IMR-90 (cell line): ENCODE measurements around the gene B3GNT9. TPM values are rescaled to one million over a fixed set of nuclear protein-coding genes. Genes with fewer than 3 reads are reported as not detected.

Experiments
- ATAC-seq: fragments of 200-7000 bp; cut with Tn5 transposase; 2 replicates; pipeline ENCODE4 v1.9.1; 2020; ENCODE audit warnings: low read depth, mild to moderate bottlenecking, moderate library complexity
- BruUV-seq: library from RNA; stranded (reverse); fragments of 400-500 nt; replicated peaks from 2 replicates; lab custom pipeline; 2021; lab: Mats Ljungman, UMichigan
- CTCF ChIA-PET: fragments of 300-600 bp; formaldehyde crosslinking; extraction: SDS; loops from one replicate; lab custom pipeline; 2021; ENCODE audit warnings: antibody characterized with exemption; lab: Yijun Ruan, JAX
- POLR2A ChIA-PET: fragments of 300-600 bp; sonication (Branson Sonifier 250); formaldehyde crosslinking; loops from one replicate; lab custom pipeline; 2022; ENCODE audit warnings: antibody characterized with exemption; ENCODE audit not compliant: unreplicated experiment; lab: Charles Lee
- DNase-seq: peaks from one replicate; pipeline ENCODE4 v3.0.0; 2013
- H2AFZ ChIP-seq: replicated peaks from 2 replicates; pipeline ENCODE3; 2013; ENCODE audit warnings: low read length, mild to moderate bottlenecking; ENCODE audit not compliant: poor library complexity
- H2AK5ac ChIP-seq: 2 replicates; pipeline ENCODE4 v1.6.1; 2013; ENCODE audit warnings: low read depth, low read length, inconsistent platforms
- H2AK9ac ChIP-seq: replicated peaks from 2 replicates; pipeline ENCODE3; 2013; ENCODE audit warnings: mild to moderate bottlenecking, low read depth, low read length, moderate library complexity; ENCODE audit not compliant: poor library complexity
- H2BK120ac ChIP-seq: 2 replicates; pipeline ENCODE4 v1.6.1; 2013; ENCODE audit warnings: low read depth, low read length, inconsistent platforms
- H2BK15ac ChIP-seq: 3 replicates; pipeline ENCODE4 v1.6.1; 2013; ENCODE audit warnings: low read depth, low read length, inconsistent platforms
- H2BK20ac ChIP-seq: 2 replicates; pipeline ENCODE4 v1.6.1; 2013; ENCODE audit warnings: low read depth, mild to moderate bottlenecking, inconsistent platforms, low read length, moderate library complexity
- H2BK5ac ChIP-seq: 2 replicates; pipeline ENCODE4 v1.6.1; 2013; ENCODE audit warnings: mild to moderate bottlenecking, low read depth, low read length, inconsistent platforms; ENCODE audit not compliant: poor library complexity, severe bottlenecking
- H3K14ac ChIP-seq: replicated peaks from 2 replicates; pipeline ENCODE4 v1.6.1; 2013; ENCODE audit warnings: low read depth, low read length, inconsistent platforms
- H3K18ac ChIP-seq: 2 replicates; pipeline ENCODE4 v1.6.1; 2013; ENCODE audit warnings: low read depth, low read length, control low read depth
- H3K23ac ChIP-seq: 2 replicates; pipeline ENCODE4 v1.6.1; 2013; ENCODE audit warnings: low read depth, low read length, inconsistent platforms
- H3K27ac ChIP-seq: 2 replicates; pipeline ENCODE4 v1.5.1; 2013; ENCODE audit warnings: mild to moderate bottlenecking, control low read depth, low read length; ENCODE audit not compliant: insufficient read depth
- H3K27me3 ChIP-seq: 2 replicates; pipeline ENCODE4 v1.6.1; 2013; ENCODE audit warnings: low read length; ENCODE audit not compliant: control insufficient read depth, insufficient read depth
- H3K36me3 ChIP-seq: 2 replicates; pipeline ENCODE4 v1.6.1; 2013; ENCODE audit warnings: low read length, mixed read lengths; ENCODE audit not compliant: control insufficient read depth, insufficient read depth
- H3K4ac ChIP-seq: 2 replicates; pipeline ENCODE4 v1.6.1; 2013; ENCODE audit warnings: low read depth, low read length, inconsistent platforms
- H3K4me1 ChIP-seq: 2 replicates; pipeline ENCODE4 v1.6.1; 2013; ENCODE audit warnings: low read length, mixed read lengths; ENCODE audit not compliant: control insufficient read depth, insufficient read depth
- H3K4me2 ChIP-seq: 2 replicates; pipeline ENCODE4 v1.6.1; 2013; ENCODE audit warnings: low read depth, mild to moderate bottlenecking, control low read depth, low read length, moderate library complexity
- H3K4me3 ChIP-seq: 2 replicates; pipeline ENCODE4 v1.5.1; 2013; ENCODE audit warnings: low read depth, mild to moderate bottlenecking, control low read depth, low read length, moderate library complexity; ENCODE audit not compliant: insufficient read depth
- H3K56ac ChIP-seq: 2 replicates; pipeline ENCODE4 v1.6.1; 2013; ENCODE audit warnings: low read length, inconsistent platforms; ENCODE audit not compliant: insufficient read depth; ENCODE audit errors: extremely low read depth
- H3K79me1 ChIP-seq, 2 experiments: 2 replicates each; pipeline ENCODE4 v1.6.1; 2013; ENCODE audit warnings: low read length in 2 of 2, inconsistent platforms in 1 of 2, low read depth in 1 of 2
- H3K9ac ChIP-seq: 2 replicates; pipeline ENCODE4 v1.6.1; 2013; ENCODE audit warnings: low read depth, low read length, control low read depth
- H3K9me1 ChIP-seq: 2 replicates; pipeline ENCODE4 v1.6.1; 2013; ENCODE audit warnings: low read length, inconsistent platforms; ENCODE audit not compliant: insufficient read depth
- H3K9me3 ChIP-seq: 2 replicates; pipeline ENCODE4 v1.6.1; 2013; ENCODE audit warnings: low read length; ENCODE audit not compliant: control insufficient read depth, insufficient read depth
- H4K20me1 ChIP-seq: 2 replicates; pipeline ENCODE4 v1.6.1; 2013; ENCODE audit warnings: low read length, inconsistent platforms; ENCODE audit not compliant: insufficient read depth
- H4K5ac ChIP-seq: 2 replicates; pipeline ENCODE4 v1.6.1; 2013; ENCODE audit warnings: mild to moderate bottlenecking, low read depth, low read length, control low read depth
- H4K8ac ChIP-seq, 2 experiments: 2 replicates each; pipeline ENCODE4 v1.6.1; 2013; ENCODE audit warnings: low read depth in 2 of 2, low read length in 2 of 2, control low read depth in 1 of 2, inconsistent platforms in 1 of 2
- H4K91ac ChIP-seq: 2 replicates; pipeline ENCODE4 v1.6.1; 2013; ENCODE audit warnings: low read depth, low read length, inconsistent platforms; ENCODE audit not compliant: insufficient read depth
- BHLHE40 ChIP-seq: fragments of 150-350 bp; IDR thresholded peaks from 2 replicates; pipeline ENCODE4 v1.6.1; 2016; ENCODE audit warnings: mild to moderate bottlenecking, low read depth, low read length
- CEBPB ChIP-seq: IDR thresholded peaks from 2 replicates; pipeline ENCODE4 v1.6.1; 2012; ENCODE audit warnings: low read depth, low read length, improper control_type of control experiment
- CHD1 ChIP-seq: IDR thresholded peaks from 2 replicates; pipeline ENCODE4 v1.6.1; 2012; ENCODE audit warnings: low read depth, low read length, improper control_type of control experiment
- CTCF ChIP-seq: conservative IDR thresholded peaks from 2 replicates; pipeline ENCODE4 v1.5.1; 2012; ENCODE audit warnings: mild to moderate bottlenecking, low read depth, low read length, improper control_type of control experiment
- ELK1 ChIP-seq: fragments of 150-350 bp; IDR thresholded peaks from 2 replicates; pipeline ENCODE4 v1.6.1; 2016; ENCODE audit warnings: low read depth, mild to moderate bottlenecking, low read length, moderate library complexity, borderline replicate concordance
- FOS ChIP-seq: fragments of 150-350 bp; IDR thresholded peaks from 2 replicates; pipeline ENCODE4 v1.6.1; 2016; ENCODE audit warnings: low read depth, low read length
- MAFK ChIP-seq: IDR thresholded peaks from 2 replicates; pipeline ENCODE4 v1.6.1; 2012; ENCODE audit warnings: low read depth, low read length, improper control_type of control experiment
- MAZ ChIP-seq: IDR thresholded peaks from 2 replicates; pipeline ENCODE4 v1.6.1; 2012; ENCODE audit warnings: low read depth, mild to moderate bottlenecking, low read length, improper control_type of control experiment, moderate library complexity, borderline replicate concordance
- MXI1 ChIP-seq: IDR thresholded peaks from 2 replicates; pipeline ENCODE4 v1.6.1; 2012; ENCODE audit warnings: low read depth, mild to moderate bottlenecking, low read length, moderate library complexity, borderline replicate concordance
- NFE2L2 ChIP-seq: fragments of 150-350 bp; IDR thresholded peaks from 2 replicates; pipeline ENCODE4 v1.6.1; 2016; ENCODE audit warnings: low read depth, mild to moderate bottlenecking, low read length
- POLR2A ChIP-seq: IDR thresholded peaks from 2 replicates; pipeline ENCODE4 v1.6.1; 2012; ENCODE audit warnings: mild to moderate bottlenecking, low read depth, low read length
- RAD21 ChIP-seq: IDR thresholded peaks from 2 replicates; pipeline ENCODE4 v1.6.1; 2012; ENCODE audit warnings: low read length, improper control_type of control experiment
- RCOR1 ChIP-seq: IDR thresholded peaks from 2 replicates; pipeline ENCODE4 v1.6.1; 2012; ENCODE audit warnings: mild to moderate bottlenecking, low read length, improper control_type of control experiment; ENCODE audit not compliant: insufficient replicate concordance
- RFX5 ChIP-seq: IDR thresholded peaks from 2 replicates; pipeline ENCODE4 v1.8.0; 2012; ENCODE audit warnings: low read depth, mild to moderate bottlenecking, low read length, moderate library complexity
- SMC3 ChIP-seq: fragments of 150-350 bp; IDR thresholded peaks from 2 replicates; pipeline ENCODE4 v1.6.1; 2016; ENCODE audit warnings: low read depth, mild to moderate bottlenecking, antibody characterized with exemption, low read length, moderate library complexity
- USF2 ChIP-seq: fragments of 150-350 bp; IDR thresholded peaks from 2 replicates; pipeline ENCODE4 v1.6.1; 2017; ENCODE audit warnings: mild to moderate bottlenecking, antibody characterized with exemption, low read length, low read depth
- WGBS, 2 experiments: methylation state at CpG; one replicate each; pipeline versions ENCODE4 v1.1.5 to v1.1.7; 2013; ENCODE audit warnings: missing lambda C conversion rate in 2 of 2; ENCODE audit not compliant: insufficient read length in 1 of 2; ENCODE audit errors: extremely low coverage in 2 of 2; 5-methylcytosine and 5-hydroxymethylcytosine counted together
- dilution Hi-C: fragments of 300-500 bp; cut with HindIII; formaldehyde crosslinking; loops from one replicate; pipeline ENCODE4 v1.14.3; 2018; ENCODE audit warnings: low sequenced_read_pairs; ENCODE audit not compliant: unreplicated experiment
- in situ Hi-C: fragments of 300-500 bp; cut with MboI; formaldehyde crosslinking; loops from 3 replicates; pipeline ENCODE4 v1.14.3; 2019; ENCODE audit warnings: low sequenced_read_pairs, inconsistent platforms, mixed read lengths
- intact Hi-C: fragments of 100-400 bp; cut with micrococcal nuclease; formaldehyde crosslinking; loops from 2 replicates; pipeline ENCODE4 v1.10.0; 2022
- polyA plus RNA-seq, 3 experiments: library from polyadenylated mRNA; depleted of rRNA; stranded (reverse); fragments of >200 nt; gene quantifications; 2 replicates each; pipeline ENCODE4 v1.2.3, GENCODE V29; 2012; ENCODE audit warnings: low replicate concordance in 1 of 3
- total RNA-seq: library from RNA; depleted of rRNA; stranded (reverse); fragments of >200 nt; gene quantifications from 2 replicates; pipeline ENCODE4 v1.2.3, GENCODE V29; 2012

Gene B3GNT9
- total and polyA plus RNA-seq, 2 of the 4 experiments (the other 2 are of a cell fraction) = 5.0 to 12.0 TPM

DNA sequence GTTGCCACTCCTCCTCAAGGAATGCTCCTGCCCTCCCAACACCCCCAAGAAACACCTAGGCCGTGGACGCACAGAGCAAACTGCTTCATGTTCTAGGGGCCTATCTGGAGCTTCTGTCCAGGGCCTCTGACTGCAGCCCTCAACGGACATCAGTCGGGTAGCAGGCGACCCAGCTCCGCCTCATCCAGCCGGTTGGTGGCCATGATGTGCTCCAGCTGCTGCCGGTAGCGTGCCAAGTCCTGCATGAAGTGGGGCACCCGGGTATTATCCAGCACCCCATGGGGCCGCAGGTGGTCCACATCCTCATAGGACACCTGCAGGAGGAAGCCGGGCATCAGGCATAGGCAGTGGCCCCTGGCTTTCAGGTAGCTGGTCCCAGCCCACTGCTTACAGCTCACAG, 25.9 kb upstream of the B3GNT9 start:
- Histone ChIP-seq H3K36me3 (peaks cover 11% of the 10 kb centered on the region; the same call in 1 of the 2 replicates), H4K91ac (no peak overlapping the region), H2BK15ac (no peak overlapping the region), H4K20me1 (peaks cover 32% of the 10 kb centered on the region), H3K79me1 (peaks cover 16 to 51% of the 10 kb centered on the region in 2 experiments; a peak in 3 of 4 replicates), H3K23ac (no peak overlapping the region), H3K56ac (no peak overlapping the region), H3K4ac (no peak overlapping the region), H2BK5ac (no peak overlapping the region), H3K14ac (no peak overlapping the region), H4K8ac (no peak overlapping the region), H2BK20ac (no peak overlapping the region), H3K4me2 (no peak overlapping the region), H3K18ac (no peak overlapping the region), H3K9me3 (no peaks in the 10 kb centered on the region), H2BK120ac (no peak overlapping the region), H3K4me1 (peaks cover 22% of the 10 kb centered on the region), H3K9me1 (peaks cover 12% of the 10 kb centered on the region), H3K27ac (no peak overlapping the region), H2AK5ac (no peak overlapping the region), H3K4me3 (no peak overlapping the region), H4K5ac (no peak overlapping the region), H2AK9ac (no peak overlapping the region), H3K9ac (no peak overlapping the region), H3K27me3 (no peaks in the 10 kb centered on the region), H2AFZ (no peak overlapping the region)
- TF ChIP-seq RAD21 = no peak
- no peak for TF ChIP-seq POLR2A
- TF ChIP-seq MAZ = no peak
- TF ChIP-seq FOS = no peak
- no peak for TF ChIP-seq CHD1
- no peak for TF ChIP-seq RCOR1
- TF ChIP-seq NFE2L2 = no peak
- TF ChIP-seq SMC3 = no peak
- no peak for TF ChIP-seq MAFK
- no peak for TF ChIP-seq ELK1
- TF ChIP-seq CEBPB = no peak
- no peak for TF ChIP-seq BHLHE40
- TF ChIP-seq CTCF = no peak
- no peak for TF ChIP-seq USF2
- TF ChIP-seq MXI1 = no peak
- TF ChIP-seq RFX5 = no peak
- ATAC-seq = no peak
- no TSS peak for BruUV-seq
- dilution Hi-C loops = no loop called here
- POLR2A ChIA-PET = no interaction called here
- CTCF ChIA-PET = interaction anchor here (0.7 to 1.2 kb wide), 2 partner anchors 8 to 1397 kb away, joined by 3 to 4 read pairs; no protein-coding TSS in a partner anchor
- DNase-seq = no peak
- in situ Hi-C loops = no loop called here
- 65% methylated on average over 9 of the region's 12 CpGs; no CpG with 5 or more reads in 1 of the 2 experiments for WGBS, 2 experiments
- intact Hi-C loops = no loop called here
